Measurements from ENCODE around the gene MCF2L2. TPM values are rescaled to one million over a fixed set of nuclear protein-coding genes. Genes with fewer than 3 reads are reported as not detected.

MCF2L2 gene
- polyA plus RNA-seq, 1 donor from 2014 or later = 0.15 TPM

GRCh38 chr3:183394150-183394549 is 34.3 kb downstream of the MCF2L2 start:
- no peaks in the 10 kb centered on the region for H3K36me3 Mint-ChIP-seq
- no peak overlapping the region for H3K27ac Mint-ChIP-seq
- H3K27me3 Mint-ChIP-seq = peaks cover 22% of the 10 kb centered on the region
- no peaks in the 10 kb centered on the region for H3K4me1 Mint-ChIP-seq
- no peak overlapping the region for H3K4me3 Mint-ChIP-seq
- no peaks in the 10 kb centered on the region for H3K9me3 Mint-ChIP-seq

- peaks cover 22% of the 10 kb centered on the region for H3K27me3 Mint-ChIP-seq
- H3K4me1 Mint-ChIP-seq = no peaks in the 10 kb centered on the region
- H3K36me3 Mint-ChIP-seq = no peaks in the 10 kb centered on the region
- no peak overlapping the region for H3K4me3 Mint-ChIP-seq
- H3K9me3 Mint-ChIP-seq = no peaks in the 10 kb centered on the region
- H3K27ac Mint-ChIP-seq = no peak overlapping the region
Measured at GRCh38 chr3:183393625-183394024, 34.8 kb downstream of the MCF2L2 start.

GRCh38 chr3:183392186-183393034 is 36.0 kb downstream of the MCF2L2 start:
- no peaks in the 10 kb centered on the region for H3K9me3 Mint-ChIP-seq
- no peaks in the 10 kb centered on the region for H3K4me1 Mint-ChIP-seq
- no peaks in the 10 kb centered on the region for H3K36me3 Mint-ChIP-seq
- no peak overlapping the region for H3K27ac Mint-ChIP-seq
- H3K27me3 Mint-ChIP-seq = peaks cover 20% of the 10 kb centered on the region
- no peak overlapping the region for H3K4me3 Mint-ChIP-seq

DNA sequence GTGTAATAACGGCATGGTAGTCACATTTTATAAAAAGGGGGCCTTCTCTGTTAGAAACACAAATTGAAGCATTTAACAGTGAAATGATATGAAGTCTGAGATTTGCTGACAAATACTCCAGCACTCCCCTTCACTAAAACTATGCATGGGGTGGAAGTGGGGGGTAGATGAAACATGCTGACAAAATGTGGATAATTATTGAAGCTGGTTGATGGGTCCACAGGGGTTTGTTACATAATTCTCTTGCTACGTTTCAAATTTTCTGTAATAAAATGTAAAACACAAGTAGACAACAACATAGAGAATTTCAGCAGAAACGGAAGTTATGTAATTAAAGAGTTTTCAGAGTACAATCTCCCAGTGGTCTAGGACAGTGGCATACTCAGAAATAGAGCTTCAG is 37.0 kb downstream of the MCF2L2 start:
- H3K27me3 Mint-ChIP-seq = peaks cover 17% of the 10 kb centered on the region
- H3K9me3 Mint-ChIP-seq = no peaks in the 10 kb centered on the region
- no peaks in the 10 kb centered on the region for H3K36me3 Mint-ChIP-seq
- no peaks in the 10 kb centered on the region for H3K4me1 Mint-ChIP-seq
- H3K27ac Mint-ChIP-seq = no peak overlapping the region
- H3K4me3 Mint-ChIP-seq = no peak overlapping the region

- H3K36me3 Mint-ChIP-seq = no peaks in the 10 kb centered on the region
- H3K27ac Mint-ChIP-seq = no peak overlapping the region
- H3K9me3 Mint-ChIP-seq = no peaks in the 10 kb centered on the region
- H3K4me1 Mint-ChIP-seq = peaks cover 0 to under 1% (median 0%) of the 10 kb centered on the region in 3 donors
- no peak overlapping the region for H3K4me3 Mint-ChIP-seq
- peaks cover 14% of the 10 kb centered on the region for H3K27me3 Mint-ChIP-seq
Measured at GRCh38 chr3:183390844-183391243, 37.6 kb downstream of the MCF2L2 start.

DNA sequence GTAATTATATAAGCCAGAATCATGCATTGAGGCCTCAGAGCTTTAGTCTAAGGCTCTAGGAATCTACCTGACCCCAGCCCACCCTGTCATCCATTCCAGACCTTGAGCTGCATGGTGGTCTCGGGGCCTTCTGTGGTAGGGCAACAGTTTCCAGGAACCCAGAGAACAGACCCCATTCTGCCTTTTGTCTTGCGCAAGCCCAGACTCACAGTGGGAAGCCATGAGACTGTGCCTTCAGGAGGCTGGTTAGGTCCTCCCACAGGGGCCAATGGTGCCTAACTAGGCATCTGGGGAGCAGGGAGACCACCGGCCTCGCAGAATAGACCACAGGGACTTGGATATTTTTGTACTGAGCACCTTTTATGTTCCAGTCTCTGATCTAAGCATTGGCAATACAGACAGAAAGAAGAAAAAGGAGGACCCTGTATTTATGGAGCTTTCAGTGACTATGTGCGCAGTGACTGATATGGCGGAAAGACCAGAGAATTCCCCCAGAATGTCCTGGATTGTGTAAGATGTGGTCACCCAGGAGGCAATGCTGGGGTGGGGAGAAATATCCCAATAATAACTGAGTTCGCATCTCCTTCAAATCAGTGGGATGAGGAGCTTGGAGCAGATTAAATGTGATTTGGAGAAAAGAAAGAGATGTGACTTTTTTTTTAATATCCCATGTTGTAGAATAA is 40.1 kb downstream of the MCF2L2 start:
- Mint-ChIP-seq H3K4me1 (peaks cover 0 to 2% (median 0%) of the 10 kb centered on the region in 3 donors), H3K4me3 (no peak overlapping the region), H3K27me3 (peaks cover 16% of the 10 kb centered on the region), H3K9me3 (no peaks in the 10 kb centered on the region), H3K36me3 (no peaks in the 10 kb centered on the region), H3K27ac (no peak overlapping the region)

DNA sequence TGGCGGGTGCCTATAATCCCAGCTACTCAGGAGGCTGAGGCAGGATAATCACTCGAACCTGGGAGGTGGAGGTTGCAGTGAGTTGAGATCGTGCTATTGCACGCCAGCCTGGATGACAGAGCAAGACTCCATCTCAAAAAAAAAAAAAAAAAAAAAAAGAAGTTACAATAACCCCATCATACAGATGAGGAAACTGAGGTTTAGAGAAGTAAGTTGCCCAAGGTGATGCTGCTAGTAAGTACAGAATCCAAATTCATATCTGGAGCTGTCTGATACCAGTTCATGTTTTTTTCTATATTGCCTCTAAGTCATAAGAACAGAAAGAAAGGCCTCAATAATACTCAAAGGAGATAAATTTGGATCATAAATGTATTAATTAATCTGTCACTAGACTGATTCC is 40.6 kb downstream of the MCF2L2 start:
- H3K4me1 Mint-ChIP-seq = peaks cover 0 to 2% (median 0%) of the 10 kb centered on the region in 3 donors
- no peak overlapping the region for H3K27ac Mint-ChIP-seq
- no peak overlapping the region for H3K4me3 Mint-ChIP-seq
- peaks cover 13% of the 10 kb centered on the region for H3K27me3 Mint-ChIP-seq
- H3K9me3 Mint-ChIP-seq = no peaks in the 10 kb centered on the region
- H3K36me3 Mint-ChIP-seq = no peaks in the 10 kb centered on the region

GRCh38 chr3:183386651-183387050 is 41.8 kb downstream of the MCF2L2 start:
- H3K27ac Mint-ChIP-seq = no peak overlapping the region
- H3K4me1 Mint-ChIP-seq = peaks cover 2 to 6% (median 4%) of the 10 kb centered on the region in 3 donors
- no peak overlapping the region for H3K4me3 Mint-ChIP-seq
- peaks cover 11% of the 10 kb centered on the region for H3K27me3 Mint-ChIP-seq
- H3K9me3 Mint-ChIP-seq = no peaks in the 10 kb centered on the region
- no peaks in the 10 kb centered on the region for H3K36me3 Mint-ChIP-seq

GRCh38 chr3:183385698-183386613 is 42.5 kb downstream of the MCF2L2 start:
- Mint-ChIP-seq H3K27ac (no peak overlapping the region), H3K36me3 (no peaks in the 10 kb centered on the region), H3K4me1 (peaks cover 6 to 11% (median 6%) of the 10 kb centered on the region in 3 donors), H3K4me3 (no peak overlapping the region), H3K27me3 (peaks cover 13% of the 10 kb centered on the region), H3K9me3 (no peaks in the 10 kb centered on the region)

GRCh38 chr3:183381673-183382072 is 46.7 kb downstream of the MCF2L2 start:
- no peak overlapping the region for H3K4me3 Mint-ChIP-seq
- peaks cover 17% of the 10 kb centered on the region for H3K27me3 Mint-ChIP-seq
- no peaks in the 10 kb centered on the region for H3K36me3 Mint-ChIP-seq
- no peaks in the 10 kb centered on the region for H3K9me3 Mint-ChIP-seq
- H3K4me1 Mint-ChIP-seq = peaks cover 6 to 11% (median 8%) of the 10 kb centered on the region in 3 donors
- H3K27ac Mint-ChIP-seq = no peak overlapping the region

DNA sequence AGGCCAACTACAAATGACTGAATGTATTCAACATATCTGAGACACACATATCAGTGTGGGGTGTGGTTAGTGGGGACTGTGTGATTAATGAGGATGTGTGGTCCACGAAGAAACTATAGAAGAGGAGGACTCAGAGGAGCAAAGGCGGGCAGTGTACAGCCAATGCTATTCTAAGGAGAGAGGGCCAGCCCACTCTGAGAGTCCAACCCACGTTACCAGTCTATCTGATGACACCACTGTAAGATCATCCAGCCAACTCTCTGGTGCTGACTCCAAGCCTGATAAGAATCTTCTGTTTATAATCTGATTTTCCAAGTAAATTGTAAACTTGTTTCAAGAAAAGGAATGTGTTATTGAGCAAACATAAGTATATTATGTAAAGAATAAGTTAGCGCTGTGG is 47.2 kb downstream of the MCF2L2 start:
- H3K4me1 Mint-ChIP-seq = peaks cover 6 to 11% (median 8%) of the 10 kb centered on the region in 3 donors
- H3K27ac Mint-ChIP-seq = no peak overlapping the region
- H3K9me3 Mint-ChIP-seq = no peaks in the 10 kb centered on the region
- peaks cover 19% of the 10 kb centered on the region for H3K27me3 Mint-ChIP-seq
- H3K36me3 Mint-ChIP-seq = no peaks in the 10 kb centered on the region
- H3K4me3 Mint-ChIP-seq = no peak overlapping the region

DNA sequence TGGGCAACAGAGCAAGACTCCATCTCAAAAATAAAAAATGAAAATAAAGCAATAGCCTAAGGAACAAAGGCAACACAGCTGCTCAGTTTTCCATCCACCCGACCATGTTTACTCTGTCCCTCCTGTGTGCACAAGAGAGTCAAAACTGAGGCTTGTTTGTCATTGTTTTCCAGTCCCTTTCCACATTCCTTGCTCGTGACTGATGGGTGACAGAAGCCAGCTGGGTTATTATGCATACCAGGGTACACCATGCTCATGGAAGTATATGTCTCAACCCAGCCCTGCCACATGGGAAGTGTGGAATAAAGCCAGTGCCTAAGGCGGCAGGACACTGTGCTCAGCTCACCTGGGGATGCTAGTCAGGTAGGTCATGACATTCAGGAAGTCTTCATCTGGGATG is 49.5 kb downstream of the MCF2L2 start:
- no peaks in the 10 kb centered on the region for H3K36me3 Mint-ChIP-seq
- H3K27me3 Mint-ChIP-seq = peaks cover 24% of the 10 kb centered on the region
- H3K4me1 Mint-ChIP-seq = peaks cover 8 to 13% (median 11%) of the 10 kb centered on the region in 3 donors
- no peak overlapping the region for H3K27ac Mint-ChIP-seq
- no peak overlapping the region for H3K4me3 Mint-ChIP-seq
- no peaks in the 10 kb centered on the region for H3K9me3 Mint-ChIP-seq

DNA sequence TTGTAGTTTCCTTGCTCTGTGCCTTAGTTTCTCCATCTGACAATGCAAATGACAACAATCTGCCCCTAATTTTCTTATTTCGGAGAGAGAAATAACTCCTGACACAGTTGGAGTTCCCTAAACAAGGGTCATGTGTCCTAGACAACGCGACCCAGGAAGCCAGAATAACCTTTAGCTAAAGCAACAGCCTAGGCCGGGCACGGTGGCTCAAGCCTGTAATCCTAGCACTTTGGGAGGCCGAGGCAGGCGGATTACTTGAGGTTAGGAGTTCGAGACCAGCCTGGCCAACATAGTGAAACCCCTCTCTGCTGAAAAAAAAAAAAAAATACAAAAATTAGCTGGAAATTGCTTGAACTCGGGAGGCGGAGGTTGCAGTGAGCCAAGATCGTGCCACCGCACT is 49.9 kb downstream of the MCF2L2 start:
- Mint-ChIP-seq H3K4me3 (no peak overlapping the region), H3K27me3 (peaks cover 26% of the 10 kb centered on the region), H3K27ac (no peak overlapping the region), H3K9me3 (no peaks in the 10 kb centered on the region), H3K36me3 (no peaks in the 10 kb centered on the region), H3K4me1 (peaks cover 8 to 13% (median 11%) of the 10 kb centered on the region in 3 donors)

DNA sequence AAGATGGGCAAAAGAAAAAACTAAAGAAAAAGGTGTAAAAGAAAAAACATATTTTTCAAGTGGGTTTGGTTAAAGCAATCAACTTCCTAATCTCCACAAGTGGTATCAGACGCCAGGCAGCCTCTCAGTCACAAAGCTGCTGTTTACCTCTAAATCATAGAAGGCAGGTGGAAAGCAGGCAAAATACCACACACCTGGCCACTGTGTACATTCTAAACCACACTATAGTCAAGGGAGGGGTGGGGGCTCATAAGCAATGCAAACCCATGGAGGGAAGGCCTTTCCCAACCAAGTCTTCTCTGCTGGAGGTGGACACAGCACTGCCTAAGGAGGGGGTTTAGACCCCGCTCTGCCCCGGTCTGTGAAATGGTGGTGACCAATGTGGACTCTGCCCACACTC is 50.4 kb downstream of the MCF2L2 start:
- peaks cover 8 to 13% (median 11%) of the 10 kb centered on the region in 3 donors for H3K4me1 Mint-ChIP-seq
- no peak overlapping the region for H3K27ac Mint-ChIP-seq
- peaks cover 26% of the 10 kb centered on the region for H3K27me3 Mint-ChIP-seq
- no peak overlapping the region for H3K4me3 Mint-ChIP-seq
- H3K36me3 Mint-ChIP-seq = no peaks in the 10 kb centered on the region
- H3K9me3 Mint-ChIP-seq = no peaks in the 10 kb centered on the region

Measured in IgD-negative memory B cell (primary cell).